Psoas muscle (tissue), 8 donors: Measurements from ENCODE around the gene HSPG2. TPM values are rescaled to one million over a fixed set of nuclear protein-coding genes. Genes with fewer than 3 reads are reported as not detected.

ENCODE experiments used
- ATAC-seq, 4 donors: fragments of 200-7000 bp; cut with Tn5 transposase; one replicate each; pipeline ENCODE4 v1.9.1; 2020; ENCODE audit warnings: moderate library complexity in 3 of 4, mild to moderate bottlenecking in 2 of 4
- DNase-seq, 2 donors: peaks; one replicate each; pipeline ENCODE4 v3.0.0-alpha.2; 2020
- H3K27ac ChIP-seq: fragments of 200-600 bp; one replicate; pipeline ENCODE4 v1.8.0; 2022
- H3K27me3 ChIP-seq, 3 donors: fragments of 200-600 bp in 1 of 3; one replicate each; pipeline versions ENCODE4 v1.6.1 to v1.8.0; 2013 to 2022; ENCODE audit warnings: low read length in 2 of 3, mild to moderate bottlenecking in 2 of 3, moderate library complexity in 1 of 3; ENCODE audit not compliant: insufficient read depth in 3 of 3
- H3K36me3 ChIP-seq, 2 donors: fragments of 200-600 bp in 1 of 2; one replicate each; pipeline versions ENCODE4 v1.6.1 to v1.8.0; 2013 to 2022; ENCODE audit warnings: low read depth in 1 of 2, mild to moderate bottlenecking in 1 of 2, moderate library complexity in 1 of 2; ENCODE audit not compliant: insufficient read depth in 1 of 2
- H3K4me1 ChIP-seq: fragments of 200-600 bp; one replicate; pipeline ENCODE4 v1.8.0; 2022
- H3K4me3 ChIP-seq: fragments of 200-600 bp; one replicate; pipeline ENCODE4 v1.8.0; 2022; ENCODE audit warnings: mild to moderate bottlenecking
- H3K9me3 ChIP-seq: fragments of 200-600 bp; one replicate; pipeline ENCODE4 v1.8.0; 2022
- WGBS, 3 donors: extraction: QIAGEN DNeasy Blood & Tissue Kit; methylation state at CpG; one replicate each; pipeline versions ENCODE4 v1.1.6 to v1.1.7; 2013; 5-methylcytosine and 5-hydroxymethylcytosine counted together
- intact Hi-C, 2 donors: fragments of 100-400 bp; cut with DNase I; formaldehyde crosslinking; loops; one replicate each; pipeline versions ENCODE4 v1.11.0 to v1.14.2; 2022
- polyA plus RNA-seq, 3 donors: library from polyadenylated mRNA; stranded (reverse); fragments of 200-250 nt; gene quantifications; one replicate each; pipeline ENCODE4 v1.2.3, GENCODE V29; 2013
- total RNA-seq, 4 donors: library from RNA; stranded (reverse); fragmentation: NEBNext Ultra II Directional in 2 of 4; extraction: Animal tissue kit (Norgen Biotek cat#: 25700) in 2 of 4; gene quantifications; one replicate each; pipeline versions ENCODE4 v1.2.1 to v1.2.4, GENCODE V29; 2021 to 2023
- TF ChIP-seq, protein P1 (sequence below): fragments of 200-600 bp; IDR thresholded peaks from one replicate; pipeline ENCODE4 v1.8.0; 2022; ENCODE audit warnings: antibody characterized with exemption
- donor health status: healthy with polysubstance abuse.
- donor health status: DM: no; HTN: no; CAD: no; lungs with moderate emphysema.
- donor health status: Bipolar disorder and iron deficiency.
- donor health status: healthy.
- donor health status: DM: yes; HTN: yes; CAD: no.
- donor health status: DM: no; HTN: no; CAD: no.
- donor health status: DM: no; HTN: no; CAD: no.
- donor health status: DM: yes; HTN: yes; CAD: no.

The HSPG2 gene
- total and polyA plus RNA-seq, 7 donors: 24.5 to 168 (median 102) TPM

DNA sequence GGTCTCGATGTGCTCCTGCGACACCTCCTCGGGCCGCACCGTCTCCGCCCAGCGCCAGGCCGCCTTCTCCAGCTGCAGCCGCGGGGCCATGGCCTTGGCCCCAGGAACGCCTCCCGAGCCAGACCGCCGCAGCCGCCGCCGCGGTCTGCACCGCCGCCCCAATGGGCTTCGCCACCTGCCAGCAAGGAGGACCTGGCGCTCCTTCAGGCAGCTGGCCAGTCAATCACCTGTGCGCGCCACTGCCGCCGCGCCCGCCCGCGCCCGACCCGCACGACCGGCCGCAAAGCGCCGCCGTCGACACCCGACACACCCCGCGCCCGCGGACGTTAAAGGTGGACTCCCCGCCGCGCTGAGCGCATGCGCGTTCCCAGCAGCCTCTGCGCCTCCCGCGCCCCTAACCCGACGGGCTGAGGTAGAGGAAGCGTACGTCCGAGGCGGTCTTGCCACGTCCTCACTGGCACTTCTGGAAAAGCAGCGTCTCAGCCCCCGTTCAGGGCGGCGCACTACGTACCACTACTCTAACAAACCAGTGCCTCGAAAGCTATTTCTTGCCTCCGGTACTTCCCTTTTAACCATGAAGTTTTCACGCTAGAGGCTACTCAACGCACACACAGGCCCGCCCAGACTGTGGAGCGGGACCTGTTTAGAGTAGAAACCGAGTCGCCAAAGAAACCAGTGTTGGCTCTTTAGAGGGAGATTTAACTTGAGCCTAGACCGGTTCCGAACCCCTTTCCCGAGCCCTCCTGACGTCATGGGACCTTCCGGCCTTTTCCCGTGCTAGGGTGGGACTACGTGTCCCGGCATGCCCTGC, 154.0 kb downstream of the HSPG2 start, which contains the start of gene USP48:
Gene USP48, minus strand, starts transcription at position 282 of the 811 bp plus-strand sequence. Its CDS starts 192 bp downstream, at position 90.
- WGBS, 3 donors: 0% methylated on average over 59 to 82 of the region's 82 CpGs
- peak; percentile 97 to 99 for DNase-seq
- peak within 1 kb of the TSS; percentile 100 for H3K27ac ChIP-seq
- ATAC-seq: peak; percentile 93 to 96 (median 95)
- intact Hi-C loops: no loop called here
- H3K36me3 ChIP-seq: no peaks in the 10 kb centered on the region
- peak within 1 kb of the TSS; percentile 82 for H3K4me3 ChIP-seq
- no peaks in the 10 kb centered on the region for H3K9me3 ChIP-seq
- H3K4me1 ChIP-seq: peaks cover 8% of the 10 kb centered on the region
- TF ChIP-seq, protein P1, sequence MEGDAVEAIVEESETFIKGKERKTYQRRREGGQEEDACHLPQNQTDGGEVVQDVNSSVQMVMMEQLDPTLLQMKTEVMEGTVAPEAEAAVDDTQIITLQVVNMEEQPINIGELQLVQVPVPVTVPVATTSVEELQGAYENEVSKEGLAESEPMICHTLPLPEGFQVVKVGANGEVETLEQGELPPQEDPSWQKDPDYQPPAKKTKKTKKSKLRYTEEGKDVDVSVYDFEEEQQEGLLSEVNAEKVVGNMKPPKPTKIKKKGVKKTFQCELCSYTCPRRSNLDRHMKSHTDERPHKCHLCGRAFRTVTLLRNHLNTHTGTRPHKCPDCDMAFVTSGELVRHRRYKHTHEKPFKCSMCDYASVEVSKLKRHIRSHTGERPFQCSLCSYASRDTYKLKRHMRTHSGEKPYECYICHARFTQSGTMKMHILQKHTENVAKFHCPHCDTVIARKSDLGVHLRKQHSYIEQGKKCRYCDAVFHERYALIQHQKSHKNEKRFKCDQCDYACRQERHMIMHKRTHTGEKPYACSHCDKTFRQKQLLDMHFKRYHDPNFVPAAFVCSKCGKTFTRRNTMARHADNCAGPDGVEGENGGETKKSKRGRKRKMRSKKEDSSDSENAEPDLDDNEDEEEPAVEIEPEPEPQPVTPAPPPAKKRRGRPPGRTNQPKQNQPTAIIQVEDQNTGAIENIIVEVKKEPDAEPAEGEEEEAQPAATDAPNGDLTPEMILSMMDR: no peak
- no peaks in the 10 kb centered on the region for H3K27me3 ChIP-seq

GRCh38 chr1:21782349-21782867, 154.7 kb downstream of the HSPG2 start:
- DNase-seq (peak in 1 of 2 donors; percentile 73), ATAC-seq (peak; percentile 42 to 54 (median 47))
- TF ChIP-seq, protein P1: peak; percentile 3
- WGBS, 3 donors: 0% methylated on average over 30 to 37 of the region's 37 CpGs
- H3K27ac ChIP-seq: peak overlapping the region; percentile 100
- peaks cover 8% of the 10 kb centered on the region for H3K4me1 ChIP-seq
- H3K36me3 ChIP-seq: no peaks in the 10 kb centered on the region
- H3K4me3 ChIP-seq: peak overlapping the region; percentile 82
- no peaks in the 10 kb centered on the region for H3K27me3 ChIP-seq
- intact Hi-C loops: no loop called here
- H3K9me3 ChIP-seq: no peaks in the 10 kb centered on the region

GRCh38 chr1:21781815-21782348, 155.2 kb downstream of the HSPG2 start:
- ATAC-seq (no peak), DNase-seq (no peak)
- H3K4me3 ChIP-seq: peak overlapping the region; percentile 82
- no peaks in the 10 kb centered on the region for H3K36me3 ChIP-seq
- H3K9me3 ChIP-seq: no peaks in the 10 kb centered on the region
- H3K4me1 ChIP-seq: peaks cover 8% of the 10 kb centered on the region
- TF ChIP-seq, protein P1: no peak
- intact Hi-C loops: no loop called here
- WGBS, 3 donors: 2 to 4% (median 2%) methylated on average over 17 of the region's 17 CpGs
- no peaks in the 10 kb centered on the region for H3K27me3 ChIP-seq
- H3K27ac ChIP-seq: peak overlapping the region; percentile 100

GRCh38 chr1:21779613-21780521, 157.2 kb downstream of the HSPG2 start:
- Histone ChIP-seq H3K4me3 (no peak overlapping the region), H3K27me3 (no peaks in the 10 kb centered on the region), H3K9me3 (no peaks in the 10 kb centered on the region), H3K27ac (no peak overlapping the region), H3K36me3 (no peaks in the 10 kb centered on the region), H3K4me1 (peaks cover 13% of the 10 kb centered on the region)
- 85 to 87% (median 85%) methylated on average over 12 of the region's 12 CpGs for WGBS, 3 donors
- no peak for ATAC-seq
- intact Hi-C loops: no loop called here
- DNase-seq: no peak
- TF ChIP-seq, protein P1: no peak
